GM18861 (cell line): ENCODE results near the gene BOC.

Experiments
- ATAC-seq: cut with Tn5 transposase; IDR thresholded peaks from one replicate; pipeline ENCODE4 v1.9.1; 2021; ENCODE audit not compliant: unreplicated experiment

BOC gene

GRCh38 chr3:113268942-113269341 lies 57.6 kb downstream of the BOC start:
- no peak for ATAC-seq

DNA sequence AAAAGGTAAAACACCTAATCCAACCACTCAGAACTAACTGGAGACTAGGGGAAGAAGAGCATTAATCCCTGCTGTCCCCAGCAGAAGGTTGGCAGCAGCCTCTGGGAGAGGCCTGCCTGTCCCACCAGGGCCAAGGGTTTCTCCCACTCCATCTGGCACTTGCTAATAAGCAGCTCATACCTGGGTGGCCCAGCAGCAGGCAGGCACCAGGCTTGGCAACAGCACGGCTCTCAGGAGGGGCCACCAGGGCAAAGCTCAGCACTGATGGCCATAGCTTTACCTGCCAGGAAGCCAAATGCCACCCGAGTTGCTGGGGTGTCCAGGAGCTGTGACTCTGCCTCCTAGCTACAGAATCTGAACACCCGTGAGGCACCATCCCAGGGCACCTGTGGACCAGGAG lies 58.3 kb downstream of the BOC start:
- ATAC-seq = no peak

DNA sequence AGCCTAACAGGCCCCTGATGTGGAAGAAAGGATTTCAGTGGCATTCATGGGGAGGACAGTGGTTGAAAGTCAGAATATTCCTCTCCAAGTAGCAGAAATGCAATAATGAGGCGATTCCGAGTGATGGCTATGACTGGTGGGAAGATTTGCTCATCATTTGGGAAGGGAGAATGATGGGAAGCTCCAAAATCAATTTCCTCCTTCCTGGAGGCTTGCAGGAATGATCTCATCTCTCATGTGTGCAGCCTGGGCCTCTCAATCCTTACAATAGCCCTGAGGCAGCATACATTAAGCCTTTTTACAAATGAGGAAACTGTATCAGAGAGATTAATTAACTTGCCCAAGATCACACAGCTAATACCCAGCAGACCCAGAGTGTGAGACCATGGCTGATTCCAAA lies 58.7 kb downstream of the BOC start:
- no peak for ATAC-seq

DNA sequence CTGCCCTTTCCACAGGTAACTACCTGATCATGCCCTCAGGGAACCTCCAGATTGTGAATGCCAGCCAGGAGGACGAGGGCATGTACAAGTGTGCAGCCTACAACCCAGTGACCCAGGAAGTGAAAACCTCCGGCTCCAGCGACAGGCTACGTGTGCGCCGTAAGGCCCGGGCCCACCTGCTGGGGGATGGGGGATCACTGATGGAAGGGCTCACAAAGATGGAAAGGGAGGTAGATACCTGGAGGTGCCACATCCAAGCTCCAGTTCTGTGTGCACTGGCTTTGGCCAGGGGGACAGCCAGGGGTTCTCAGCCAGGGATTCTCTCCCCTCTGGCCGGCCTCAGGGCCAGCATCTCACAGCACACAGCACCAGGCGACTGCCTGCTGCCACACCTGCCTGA lies 59.4 kb downstream of the BOC start:
- ATAC-seq = no peak

- ATAC-seq = no peak
These were observed 59.8 kb downstream of the BOC start for GRCh38 chr3:113271189-113271588.

DNA sequence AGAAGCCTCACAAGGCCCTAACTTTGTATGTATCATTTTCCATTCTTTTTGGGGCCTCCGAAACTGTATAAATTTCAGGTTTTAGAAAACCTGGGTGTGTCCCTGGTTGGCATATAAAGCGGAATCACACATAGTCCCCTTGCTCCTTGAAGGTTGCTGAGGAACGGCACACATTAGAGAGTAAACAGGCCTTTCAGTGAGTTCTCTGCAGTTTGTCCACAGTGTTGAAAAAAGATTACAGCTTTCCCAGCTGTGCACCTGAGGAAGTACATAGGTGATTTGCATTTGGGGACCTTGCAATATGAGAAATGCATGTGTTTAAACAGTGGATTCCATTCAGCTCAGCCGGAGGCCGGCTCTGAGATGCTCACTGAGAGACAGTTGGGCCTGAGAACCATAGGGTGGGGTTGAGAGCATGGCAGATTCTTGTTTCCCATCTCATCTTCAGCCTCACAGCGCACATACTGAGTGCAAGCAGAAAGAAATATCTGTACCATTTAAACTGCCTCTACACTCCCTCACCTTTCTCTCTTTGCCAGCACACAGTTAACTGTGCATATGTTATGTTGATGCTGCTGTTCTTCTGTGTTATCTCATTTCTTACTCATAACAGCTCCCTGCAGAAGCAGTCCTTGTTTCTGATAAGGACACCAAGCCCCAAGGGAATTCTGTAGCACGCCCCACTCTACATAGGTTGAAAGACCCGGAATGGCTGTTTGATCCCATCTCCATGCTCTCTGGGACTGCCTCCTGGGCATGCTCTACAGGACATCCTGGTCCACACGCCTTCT lies 60.4 kb downstream of the BOC start:
- ATAC-seq = no peak

DNA sequence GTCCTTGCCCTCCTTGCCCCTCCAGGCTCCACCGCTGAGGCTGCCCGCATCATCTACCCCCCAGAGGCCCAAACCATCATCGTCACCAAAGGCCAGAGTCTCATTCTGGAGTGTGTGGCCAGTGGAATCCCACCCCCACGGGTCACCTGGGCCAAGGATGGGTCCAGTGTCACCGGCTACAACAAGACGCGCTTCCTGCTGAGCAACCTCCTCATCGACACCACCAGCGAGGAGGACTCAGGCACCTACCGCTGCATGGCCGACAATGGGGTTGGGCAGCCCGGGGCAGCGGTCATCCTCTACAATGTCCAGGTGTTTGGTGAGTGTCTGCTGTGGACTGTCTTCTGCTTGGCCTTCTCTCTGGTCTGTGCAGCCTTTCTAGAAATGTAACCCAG lies 61.0 kb downstream of the BOC start:
- no peak for ATAC-seq

GRCh38 chr3:113273011-113273410 lies 61.7 kb downstream of the BOC start:
- no peak for ATAC-seq

GRCh38 chr3:113273604-113274378 lies 62.4 kb downstream of the BOC start:
- no peak for ATAC-seq

DNA sequence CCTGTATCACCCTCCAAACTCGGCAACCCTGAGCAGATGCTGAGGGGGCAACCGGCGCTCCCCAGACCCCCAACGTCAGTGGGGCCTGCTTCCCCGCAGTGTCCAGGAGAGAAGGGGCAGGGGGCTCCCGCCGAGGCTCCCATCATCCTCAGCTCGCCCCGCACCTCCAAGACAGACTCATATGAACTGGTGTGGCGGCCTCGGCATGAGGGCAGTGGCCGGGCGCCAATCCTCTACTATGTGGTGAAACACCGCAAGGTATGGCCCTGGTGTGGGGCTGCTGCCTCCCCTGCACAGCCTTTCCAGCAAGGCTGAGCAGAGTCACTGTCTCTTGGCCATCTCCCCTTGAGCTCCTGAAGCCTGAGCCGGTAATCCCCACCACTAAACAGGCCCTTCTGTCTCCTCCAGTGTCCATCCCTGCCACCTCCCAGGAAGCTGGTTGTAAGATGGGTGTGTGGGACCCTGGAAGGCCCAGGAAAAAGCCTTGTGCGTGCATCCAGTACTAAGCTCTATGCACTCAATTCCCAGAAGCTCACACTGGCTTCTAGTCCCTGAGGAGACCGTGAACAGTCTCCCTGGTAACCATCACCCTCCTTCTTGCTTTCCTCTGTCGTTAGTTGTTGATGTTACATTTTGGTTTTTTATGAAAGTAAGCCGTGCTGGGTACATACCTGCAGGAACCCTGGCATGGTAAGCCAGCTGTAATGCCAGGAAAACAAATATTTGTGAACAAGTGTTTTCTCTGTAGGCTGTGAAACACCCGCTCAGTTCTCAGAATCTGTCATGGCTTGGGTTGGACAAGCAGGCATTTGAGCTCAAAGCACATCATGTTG lies 63.3 kb downstream of the BOC start:
- ATAC-seq = no peak

GRCh38 chr3:113275258-113275556 lies 63.9 kb downstream of the BOC start:
- ATAC-seq = no peak

GRCh38 chr3:113275583-113275928 lies 64.2 kb downstream of the BOC start:
- no peak for ATAC-seq

GRCh38 chr3:113275929-113276750 lies 64.8 kb downstream of the BOC start:
- peak; percentile 80 for ATAC-seq

- no peak for ATAC-seq
These were observed 65.4 kb downstream of the BOC start for GRCh38 chr3:113276751-113277080.

- ATAC-seq = peak; percentile 33
These were observed 66.1 kb downstream of the BOC start for GRCh38 chr3:113277414-113277813.

DNA sequence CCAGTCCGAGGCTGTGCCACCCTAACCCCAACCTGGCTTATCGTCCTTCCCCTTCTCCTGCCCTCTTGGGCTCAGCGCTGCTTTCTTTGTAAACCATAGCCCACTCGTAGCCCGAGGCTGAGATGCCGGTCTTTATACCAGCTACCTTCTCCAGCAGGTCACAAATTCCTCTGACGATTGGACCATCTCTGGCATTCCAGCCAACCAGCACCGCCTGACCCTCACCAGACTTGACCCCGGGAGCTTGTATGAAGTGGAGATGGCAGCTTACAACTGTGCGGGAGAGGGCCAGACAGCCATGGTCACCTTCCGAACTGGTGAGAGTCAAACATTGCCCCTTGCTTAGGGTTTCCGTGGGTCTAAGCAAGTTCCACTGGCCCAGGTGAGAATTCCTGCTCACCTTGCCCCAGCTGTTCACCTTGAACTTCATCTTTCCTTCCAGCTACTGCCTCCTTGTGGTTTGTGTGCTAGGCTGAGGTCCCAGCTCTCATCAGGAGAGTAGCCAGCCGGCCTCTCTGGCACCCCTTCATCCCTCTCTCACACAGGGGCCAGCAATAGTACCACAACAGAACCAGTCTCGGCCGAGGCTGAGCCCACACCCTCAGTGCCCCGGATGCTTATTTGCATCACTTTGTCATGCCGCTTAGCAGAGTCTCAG lies 66.7 kb downstream of the BOC start:
- no peak for ATAC-seq

DNA sequence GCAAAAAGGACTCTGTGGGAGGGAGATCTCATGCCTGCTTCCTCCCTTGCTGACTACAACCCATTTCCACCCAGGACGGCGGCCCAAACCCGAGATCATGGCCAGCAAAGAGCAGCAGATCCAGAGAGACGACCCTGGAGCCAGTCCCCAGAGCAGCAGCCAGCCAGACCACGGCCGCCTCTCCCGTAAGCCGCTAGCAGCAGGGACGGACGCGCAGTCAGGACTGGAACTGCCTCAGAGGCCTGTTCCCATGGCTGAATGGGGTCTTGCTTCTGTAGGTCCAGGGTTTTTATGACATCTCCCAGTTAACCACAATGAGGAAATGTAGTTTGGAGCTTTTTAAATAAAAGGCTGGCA lies 67.2 kb downstream of the BOC start:
- ATAC-seq = no peak

DNA sequence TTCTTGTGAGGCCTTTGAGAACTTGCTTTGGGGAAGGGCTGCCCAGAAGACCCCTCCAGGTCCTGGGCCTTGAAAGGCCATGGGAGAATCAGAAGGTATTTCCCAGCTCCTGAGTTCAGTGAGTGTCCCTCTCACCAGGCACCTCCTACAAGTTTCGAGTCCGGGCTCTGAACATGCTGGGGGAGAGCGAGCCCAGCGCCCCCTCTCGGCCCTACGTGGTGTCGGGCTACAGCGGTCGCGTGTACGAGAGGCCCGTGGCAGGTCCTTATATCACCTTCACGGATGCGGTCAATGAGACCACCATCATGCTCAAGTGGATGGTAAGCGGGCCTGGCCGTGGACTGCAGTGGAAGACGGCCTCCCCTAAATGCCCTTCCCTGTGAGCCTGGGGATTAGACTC lies 68.3 kb downstream of the BOC start:
- no peak for ATAC-seq

DNA sequence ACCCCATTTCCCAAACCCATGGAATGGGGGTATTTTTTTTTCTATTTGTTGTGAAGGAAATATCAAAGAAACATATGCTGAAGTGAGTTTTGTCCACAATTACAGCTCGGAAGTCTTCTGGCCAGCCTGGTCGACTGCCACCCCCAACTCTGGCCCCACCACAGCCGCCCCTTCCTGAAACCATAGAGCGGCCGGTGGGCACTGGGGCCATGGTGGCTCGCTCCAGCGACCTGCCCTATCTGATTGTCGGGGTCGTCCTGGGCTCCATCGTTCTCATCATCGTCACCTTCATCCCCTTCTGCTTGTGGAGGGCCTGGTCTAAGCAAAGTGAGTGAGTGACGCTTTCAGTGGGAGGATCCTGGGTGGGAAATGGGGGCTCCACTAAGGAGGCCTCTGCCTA lies 71.9 kb downstream of the BOC start:
- no peak for ATAC-seq

DNA sequence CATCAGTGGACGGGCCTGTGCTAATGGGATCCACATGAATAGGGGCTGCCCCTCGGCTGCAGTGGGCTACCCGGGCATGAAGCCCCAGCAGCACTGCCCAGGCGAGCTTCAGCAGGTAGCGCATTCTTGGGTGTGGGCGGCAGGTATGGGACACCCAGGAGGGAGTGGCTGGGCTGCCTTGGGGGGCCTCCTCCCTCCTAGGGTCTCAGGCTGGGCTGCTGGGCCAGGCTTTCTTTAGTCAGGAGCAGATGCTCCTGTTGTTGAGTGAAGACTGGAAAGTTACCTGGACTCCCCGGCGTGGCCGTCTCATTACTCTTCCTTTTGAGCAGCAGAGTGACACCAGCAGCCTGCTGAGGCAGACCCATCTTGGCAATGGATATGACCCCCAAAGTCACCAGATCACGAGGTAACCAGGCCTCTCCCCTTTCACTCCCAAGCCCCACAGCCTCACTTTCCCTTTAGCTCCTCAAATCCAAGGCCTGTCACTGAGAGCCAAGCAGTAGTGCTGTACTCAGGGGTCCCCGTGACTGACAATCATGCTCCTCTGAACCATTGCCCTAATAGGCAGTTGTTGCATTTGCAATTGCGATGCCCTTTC lies 73.2 kb downstream of the BOC start:
- no peak for ATAC-seq
